KMS-11 (cell line): ENCODE results near the gene HOXA1.
A peak's percentile ranks its signal among the peaks of the same experiment; 100 is the strongest.

ENCODE experiments used
- H2AFZ ChIP-seq: fragments of 200-600 bp; sonication (generic); 2 replicates; pipeline ENCODE4 v1.6.1; 2016; ENCODE audit warnings: antibody characterized with exemption, mixed run types, low read depth
- H3K27ac ChIP-seq: fragments of 200-600 bp; sonication (generic); 2 replicates; pipeline ENCODE4 v1.6.1; 2016; ENCODE audit warnings: mild to moderate bottlenecking, mixed run types
- H3K27me3 ChIP-seq: fragments of 200-600 bp; sonication (generic); 2 replicates; pipeline ENCODE4 v1.6.1; 2017; ENCODE audit warnings: mild to moderate bottlenecking, low read depth, mixed run types, moderate library complexity; ENCODE audit not compliant: insufficient read depth
- H3K36me3 ChIP-seq: fragments of 200-600 bp; sonication (generic); 2 replicates; pipeline ENCODE4 v1.6.1; 2017; ENCODE audit warnings: mild to moderate bottlenecking, mixed run types; ENCODE audit not compliant: insufficient read depth
- H3K4me1 ChIP-seq: fragments of 200-600 bp; sonication (generic); 2 replicates; pipeline ENCODE4 v1.6.1; 2016; ENCODE audit warnings: mild to moderate bottlenecking, low read depth, mixed run types; ENCODE audit not compliant: poor library complexity, severe bottlenecking
- H3K4me2 ChIP-seq: fragments of 200-600 bp; sonication (generic); 2 replicates; pipeline ENCODE4 v1.7.0; 2016; ENCODE audit warnings: mild to moderate bottlenecking, mixed run types
- H3K4me3 ChIP-seq: fragments of 200-600 bp; sonication (generic); IDR thresholded peaks from 2 replicates; pipeline ENCODE4 v1.6.1; 2017; ENCODE audit warnings: low read depth, low read length, mixed read lengths; ENCODE audit not compliant: insufficient read depth
- H3K79me2 ChIP-seq: fragments of 200-600 bp; sonication (generic); 2 replicates; pipeline ENCODE4 v1.6.1; 2016; ENCODE audit warnings: low read depth, mixed run types; ENCODE audit not compliant: insufficient read depth
- H3K9ac ChIP-seq: fragments of 200-600 bp; sonication (generic); 2 replicates; pipeline ENCODE4 v1.6.1; 2016; ENCODE audit warnings: mild to moderate bottlenecking, mixed run types
- H4K20me1 ChIP-seq: fragments of 200-600 bp; sonication (generic); 2 replicates; pipeline ENCODE4 v1.6.1; 2016; ENCODE audit warnings: mild to moderate bottlenecking, mixed run types; ENCODE audit not compliant: insufficient read depth
- TF ChIP-seq, protein P1 (sequence below): fragments of 200-600 bp; sonication (generic); conservative IDR thresholded peaks from 2 replicates; pipeline ENCODE4 v1.6.1; 2017; ENCODE audit warnings: low read depth, mild to moderate bottlenecking, antibody characterized with exemption, low read length, moderate library complexity, mixed read lengths

The HOXA1 gene

DNA sequence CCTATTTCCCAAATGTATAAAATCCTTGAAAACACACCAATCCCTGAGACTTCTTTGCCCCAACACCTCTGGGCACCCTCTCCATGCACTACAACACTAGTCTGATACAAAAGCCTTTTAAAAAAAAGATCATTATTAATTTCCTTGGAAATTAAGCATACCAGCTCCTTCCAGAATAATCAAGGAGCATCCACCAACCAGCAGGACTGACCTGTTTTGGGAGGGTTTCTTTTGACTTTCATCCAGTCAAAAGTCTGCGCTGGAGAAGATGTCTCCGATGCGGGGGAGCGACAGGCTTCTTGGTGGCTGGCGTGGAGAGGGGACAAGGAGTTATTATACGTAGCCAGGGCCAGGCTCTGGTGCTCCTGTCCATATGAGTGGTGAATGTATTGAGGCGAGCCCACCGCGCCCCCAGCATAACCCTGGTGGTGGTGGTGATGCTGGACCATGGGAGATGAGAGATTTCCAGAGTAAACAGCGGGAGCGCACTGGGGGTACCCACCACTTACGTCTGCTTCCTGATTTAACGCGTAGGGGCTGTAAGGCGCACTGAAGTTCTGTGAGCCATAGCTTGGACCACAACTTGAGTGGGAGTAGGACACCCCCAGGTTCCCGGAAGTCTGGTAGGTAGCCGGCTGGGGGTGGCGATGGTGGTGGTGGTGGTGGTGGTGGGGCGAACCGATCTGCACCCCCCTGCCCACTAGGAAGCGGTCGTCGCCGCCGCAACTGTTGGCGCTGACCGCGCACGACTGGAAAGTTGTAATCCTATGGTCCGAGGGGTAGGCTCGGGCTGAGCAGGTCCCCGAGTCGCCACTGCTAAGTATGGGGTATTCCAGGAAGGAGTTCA is 527 bp downstream of the HOXA1 start:
- no peak overlapping the region for H3K9ac ChIP-seq

DNA sequence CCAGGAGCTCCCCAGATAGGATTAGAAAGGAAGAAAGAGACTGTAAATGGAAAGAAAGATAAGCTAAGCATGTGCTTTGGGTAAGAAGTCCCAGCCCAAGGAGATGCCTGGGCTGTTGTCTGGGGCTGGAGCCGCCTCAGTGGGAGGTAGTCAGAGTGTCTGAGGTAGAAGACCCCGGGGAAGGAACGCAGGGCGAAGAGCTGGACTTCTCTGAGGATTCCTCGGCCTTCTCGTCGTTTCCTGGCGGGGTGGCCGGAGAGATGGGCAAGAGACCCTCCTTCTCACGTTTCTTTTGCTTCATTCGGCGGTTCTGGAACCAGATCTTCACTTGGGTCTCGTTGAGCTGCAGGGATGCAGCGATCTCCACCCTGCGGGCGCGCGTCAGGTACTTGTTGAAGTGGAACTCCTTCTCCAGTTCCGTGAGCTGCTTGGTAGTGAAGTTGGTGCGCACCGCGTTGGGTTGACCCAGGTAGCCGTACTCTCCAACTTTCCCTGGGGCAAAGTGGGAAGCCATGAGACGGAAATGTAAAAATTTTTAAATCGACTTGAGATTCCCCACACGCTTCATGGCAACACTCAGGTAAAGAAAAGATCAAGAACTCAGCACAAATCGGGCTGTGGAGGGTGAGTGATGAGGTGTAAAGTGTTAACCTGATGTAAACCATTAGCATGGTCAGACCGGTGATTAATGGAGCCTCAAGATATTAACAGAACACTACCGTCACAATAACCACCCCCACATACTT is 1.3 kb downstream of the HOXA1 start:
- TF ChIP-seq, protein P1, sequence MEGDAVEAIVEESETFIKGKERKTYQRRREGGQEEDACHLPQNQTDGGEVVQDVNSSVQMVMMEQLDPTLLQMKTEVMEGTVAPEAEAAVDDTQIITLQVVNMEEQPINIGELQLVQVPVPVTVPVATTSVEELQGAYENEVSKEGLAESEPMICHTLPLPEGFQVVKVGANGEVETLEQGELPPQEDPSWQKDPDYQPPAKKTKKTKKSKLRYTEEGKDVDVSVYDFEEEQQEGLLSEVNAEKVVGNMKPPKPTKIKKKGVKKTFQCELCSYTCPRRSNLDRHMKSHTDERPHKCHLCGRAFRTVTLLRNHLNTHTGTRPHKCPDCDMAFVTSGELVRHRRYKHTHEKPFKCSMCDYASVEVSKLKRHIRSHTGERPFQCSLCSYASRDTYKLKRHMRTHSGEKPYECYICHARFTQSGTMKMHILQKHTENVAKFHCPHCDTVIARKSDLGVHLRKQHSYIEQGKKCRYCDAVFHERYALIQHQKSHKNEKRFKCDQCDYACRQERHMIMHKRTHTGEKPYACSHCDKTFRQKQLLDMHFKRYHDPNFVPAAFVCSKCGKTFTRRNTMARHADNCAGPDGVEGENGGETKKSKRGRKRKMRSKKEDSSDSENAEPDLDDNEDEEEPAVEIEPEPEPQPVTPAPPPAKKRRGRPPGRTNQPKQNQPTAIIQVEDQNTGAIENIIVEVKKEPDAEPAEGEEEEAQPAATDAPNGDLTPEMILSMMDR = no peak
- Histone ChIP-seq H3K4me1 (peaks cover 7% of the 10 kb centered on the region), H3K4me3 (no peak overlapping the region), H4K20me1 (no peaks in the 10 kb centered on the region), H3K27me3 (no peaks in the 10 kb centered on the region), H3K4me2 (peak overlapping the region; percentile 39; the same call in 1 of the 2 replicates), H3K9ac (no peak overlapping the region), H3K79me2 (peaks cover 16% of the 10 kb centered on the region), H2AFZ (no peak overlapping the region), H3K27ac (no peak overlapping the region), H3K36me3 (no peaks in the 10 kb centered on the region)

More for the DNA sequence above, 527 bp downstream of the HOXA1 start:
- TF ChIP-seq, protein P1 = no peak
- Histone ChIP-seq H2AFZ (peak overlapping the region; percentile 90), H4K20me1 (no peaks in the 10 kb centered on the region; the same call in 1 of the 2 replicates), H3K79me2 (peaks cover 16% of the 10 kb centered on the region), H3K4me1 (peaks cover 7% of the 10 kb centered on the region), H3K27ac (no peak overlapping the region), H3K27me3 (no peaks in the 10 kb centered on the region), H3K4me2 (peak overlapping the region; percentile 39; the same call in 1 of the 2 replicates), H3K4me3 (no peak overlapping the region), H3K36me3 (no peaks in the 10 kb centered on the region)

DNA sequence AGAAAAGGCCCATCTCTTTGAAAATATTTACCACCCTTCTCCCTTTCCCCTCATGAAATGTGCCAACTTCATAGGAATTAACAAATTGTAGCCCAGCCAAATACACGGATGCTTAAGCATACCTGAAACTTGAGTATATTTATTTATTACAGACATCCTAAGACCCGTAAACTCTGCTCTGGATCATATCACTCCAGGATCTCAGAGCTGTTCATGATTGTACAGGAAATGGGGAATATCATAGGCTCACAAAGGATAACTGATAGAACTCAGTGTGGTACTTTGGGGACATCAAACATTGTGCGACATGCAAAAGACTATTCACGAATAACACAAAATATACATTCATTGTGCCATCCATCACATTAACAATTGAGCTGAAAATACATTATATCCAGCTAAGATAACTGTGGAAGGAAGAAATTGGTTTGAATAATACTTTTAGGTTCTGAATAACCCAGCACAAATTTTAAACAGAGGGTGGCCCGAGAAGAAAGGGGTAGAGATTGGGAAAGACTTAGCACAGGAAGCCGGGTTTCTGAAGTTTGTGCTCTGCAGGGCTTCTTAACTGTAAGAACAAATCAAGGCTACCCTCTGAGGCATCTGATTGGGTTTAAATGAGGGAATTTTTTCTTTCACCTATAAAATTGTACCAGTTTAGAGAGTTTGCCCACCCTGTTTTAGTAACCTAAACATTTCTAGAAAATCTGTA is 2.5 kb downstream of the HOXA1 start:
- Histone ChIP-seq H3K27me3 (no peaks in the 10 kb centered on the region), H3K27ac (no peak overlapping the region), H3K4me3 (no peak overlapping the region), H3K36me3 (no peaks in the 10 kb centered on the region), H2AFZ (no peak overlapping the region), H3K9ac (no peak overlapping the region), H3K79me2 (peaks cover 12% of the 10 kb centered on the region), H3K4me2 (no peak overlapping the region), H3K4me1 (peaks cover 7% of the 10 kb centered on the region), H4K20me1 (no peaks in the 10 kb centered on the region)
- TF ChIP-seq, protein P1 = no peak

DNA sequence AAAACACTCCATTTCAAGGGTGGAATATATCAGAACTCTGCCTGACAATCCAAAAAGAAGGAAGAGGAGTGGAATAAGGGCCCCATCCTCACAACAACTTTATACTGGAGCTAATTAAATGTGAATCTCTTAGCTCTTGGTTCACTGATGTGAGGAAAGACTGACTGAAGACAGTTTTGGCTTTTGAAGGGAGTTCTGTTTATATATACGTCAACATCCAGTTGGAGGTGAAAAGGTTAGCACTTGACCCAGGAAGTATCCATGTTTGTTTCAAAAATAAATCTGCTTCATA is 3.0 kb downstream of the HOXA1 start:
- Histone ChIP-seq H4K20me1 (no peaks in the 10 kb centered on the region), H3K4me2 (no peak overlapping the region), H3K4me1 (peaks cover 6% of the 10 kb centered on the region), H3K79me2 (peaks cover 10% of the 10 kb centered on the region), H3K27ac (no peak overlapping the region), H3K4me3 (no peak overlapping the region), H3K9ac (no peak overlapping the region), H2AFZ (no peak overlapping the region), H3K27me3 (no peaks in the 10 kb centered on the region), H3K36me3 (no peaks in the 10 kb centered on the region)
- TF ChIP-seq, protein P1 = no peak
